ENCODE results near the gene SPPL3.

The SPPL3 gene

DNA sequence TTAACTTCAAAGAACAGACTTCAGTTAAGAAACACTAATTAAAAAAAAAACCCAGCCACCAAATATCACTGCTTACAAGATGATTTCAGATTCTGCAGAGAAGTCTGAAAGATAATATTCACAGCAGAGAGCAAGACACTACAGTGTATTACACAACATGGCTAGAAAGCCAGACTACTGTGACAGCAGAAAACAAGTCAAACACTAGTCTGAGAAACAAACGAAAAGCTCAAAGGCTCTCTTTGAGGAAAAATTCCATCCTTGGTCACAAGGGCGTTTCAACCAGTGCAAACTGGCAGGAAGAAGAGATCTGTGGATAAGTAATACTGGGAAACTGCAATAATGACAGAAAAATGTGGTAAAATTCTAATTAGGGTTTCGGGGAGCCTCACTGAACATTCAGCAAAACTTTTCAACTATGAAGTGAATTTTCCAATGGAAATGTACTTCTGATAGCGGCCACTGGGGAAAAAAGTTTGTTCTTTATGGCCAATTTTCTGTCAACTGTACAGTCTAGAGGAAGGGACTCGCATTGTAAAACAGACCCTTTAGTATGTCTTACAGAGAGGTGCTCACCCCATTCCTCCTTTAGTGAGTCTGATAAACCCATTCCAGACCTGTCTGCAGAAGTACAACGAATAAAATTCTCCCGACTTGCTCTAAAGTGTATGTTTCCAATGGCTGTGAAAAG is 128.2 kb downstream of the SPPL3 start:
- Histone ChIP-seq H3K9me3 (ENCODE audit: low read depth, low read length) (no peaks in the 10 kb centered on the region), H3K36me3 (ENCODE audit: insufficient read depth, low read length) (no peaks in the 10 kb centered on the region; the same call in 1 of the 2 replicates), H3K4me3 (no peak overlapping the region), H3K27ac (no peak overlapping the region), H3K9ac (ENCODE audit: insufficient read length) (no peak overlapping the region)
- TF ChIP-seq POLR2AphosphoS5 (IDR thresholded peaks at IDR 0.05; ENCODE audit: borderline replicate concordance, low read depth, low read length) (no peak), EZH2 (IDR thresholded peaks at IDR 0.05) (no peak), FOXP2 (optimal IDR thresholded peaks at IDR 0.05; ENCODE audit: control extremely low read depth, extremely low read length, insufficient read depth) (no peak)
- DNase-seq (ENCODE audit: low read depth, low spot score) = no peak

DNA sequence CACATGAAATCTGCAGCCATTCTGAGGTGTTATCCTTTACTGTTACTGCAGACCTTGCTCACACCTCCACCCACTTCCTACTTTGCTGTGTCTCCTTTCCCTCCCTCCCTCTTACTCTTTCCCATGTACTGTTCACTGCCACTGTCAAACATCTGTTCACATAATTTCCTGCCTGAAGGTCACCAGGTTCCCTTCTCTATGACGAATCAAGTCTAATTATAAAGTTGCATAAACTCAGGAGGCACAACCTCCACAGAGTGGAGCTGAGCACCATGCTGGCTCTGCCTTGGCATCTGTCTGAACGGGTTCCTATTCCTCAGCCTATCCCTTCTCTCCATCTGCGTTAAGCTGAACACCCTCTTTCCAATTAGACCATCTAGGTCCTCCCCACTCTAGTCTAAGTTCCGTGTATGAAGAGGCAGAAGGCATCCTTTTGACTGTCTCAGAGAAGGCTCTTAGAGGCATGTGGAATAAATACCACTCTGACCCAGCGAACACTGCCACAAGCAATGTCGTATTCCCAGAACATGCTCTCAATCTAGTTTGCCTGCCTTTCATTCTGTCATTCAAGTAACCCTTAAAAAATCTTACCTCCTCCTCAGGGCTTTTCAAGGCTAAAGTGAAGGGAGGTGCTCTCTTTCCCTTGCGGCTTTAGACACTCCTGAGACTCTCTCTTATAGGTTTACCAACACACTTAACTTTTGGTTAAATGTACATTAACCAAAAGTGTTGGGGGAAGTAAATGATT is 129.8 kb downstream of the SPPL3 start:
- TF ChIP-seq EZH2 (IDR thresholded peaks at IDR 0.05) (no peak), FOXP2 (optimal IDR thresholded peaks at IDR 0.05; ENCODE audit: control extremely low read depth, extremely low read length, insufficient read depth) (no peak), POLR2AphosphoS5 (IDR thresholded peaks at IDR 0.05; ENCODE audit: borderline replicate concordance, low read depth, low read length) (no peak)
- no peak overlapping the region for H3K27ac ChIP-seq
- H3K36me3 ChIP-seq (ENCODE audit: insufficient read depth, low read length) = no peaks in the 10 kb centered on the region
- H3K9ac ChIP-seq (ENCODE audit: insufficient read length) = no peak overlapping the region
- H3K9me3 ChIP-seq (ENCODE audit: low read depth, low read length) = no peaks in the 10 kb centered on the region
- no peak overlapping the region for H3K4me3 ChIP-seq
- DNase-seq (ENCODE audit: low read depth, low spot score) = no peak

DNA sequence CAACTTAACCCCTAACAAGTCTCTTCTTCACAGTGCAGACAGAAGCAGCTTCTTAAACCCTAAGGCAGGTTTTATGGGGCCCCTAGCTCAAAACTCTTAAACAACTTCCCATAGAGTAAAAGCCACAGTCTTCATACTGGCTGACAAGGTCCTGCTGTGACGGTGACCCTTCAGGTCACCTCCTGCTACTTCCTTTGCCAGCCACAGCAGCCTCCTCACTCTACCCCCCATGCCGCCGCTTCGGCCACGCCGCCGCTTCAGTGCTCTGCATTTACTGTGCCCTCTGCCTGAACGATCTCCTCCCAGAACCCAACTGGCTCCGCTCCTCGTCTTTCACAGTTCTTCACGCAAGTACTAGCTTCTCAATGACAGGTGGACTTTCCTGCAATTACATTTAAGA is 133.1 kb downstream of the SPPL3 start:
- Histone ChIP-seq H3K9ac (ENCODE audit: insufficient read length) (no peak overlapping the region), H3K36me3 (ENCODE audit: insufficient read depth, low read length) (peaks cover 26% of the 10 kb centered on the region; the same call in 1 of the 2 replicates), H3K27ac (no peak overlapping the region), H3K9me3 (ENCODE audit: low read depth, low read length) (no peaks in the 10 kb centered on the region), H3K4me3 (no peak overlapping the region)
- no peak for DNase-seq (ENCODE audit: low read depth, low spot score)
- TF ChIP-seq FOXP2 (optimal IDR thresholded peaks at IDR 0.05; ENCODE audit: control extremely low read depth, extremely low read length, insufficient read depth) = no peak
- TF ChIP-seq POLR2AphosphoS5 (IDR thresholded peaks at IDR 0.05; ENCODE audit: borderline replicate concordance, low read depth, low read length) = no peak
- TF ChIP-seq EZH2 (IDR thresholded peaks at IDR 0.05) = no peak

DNA sequence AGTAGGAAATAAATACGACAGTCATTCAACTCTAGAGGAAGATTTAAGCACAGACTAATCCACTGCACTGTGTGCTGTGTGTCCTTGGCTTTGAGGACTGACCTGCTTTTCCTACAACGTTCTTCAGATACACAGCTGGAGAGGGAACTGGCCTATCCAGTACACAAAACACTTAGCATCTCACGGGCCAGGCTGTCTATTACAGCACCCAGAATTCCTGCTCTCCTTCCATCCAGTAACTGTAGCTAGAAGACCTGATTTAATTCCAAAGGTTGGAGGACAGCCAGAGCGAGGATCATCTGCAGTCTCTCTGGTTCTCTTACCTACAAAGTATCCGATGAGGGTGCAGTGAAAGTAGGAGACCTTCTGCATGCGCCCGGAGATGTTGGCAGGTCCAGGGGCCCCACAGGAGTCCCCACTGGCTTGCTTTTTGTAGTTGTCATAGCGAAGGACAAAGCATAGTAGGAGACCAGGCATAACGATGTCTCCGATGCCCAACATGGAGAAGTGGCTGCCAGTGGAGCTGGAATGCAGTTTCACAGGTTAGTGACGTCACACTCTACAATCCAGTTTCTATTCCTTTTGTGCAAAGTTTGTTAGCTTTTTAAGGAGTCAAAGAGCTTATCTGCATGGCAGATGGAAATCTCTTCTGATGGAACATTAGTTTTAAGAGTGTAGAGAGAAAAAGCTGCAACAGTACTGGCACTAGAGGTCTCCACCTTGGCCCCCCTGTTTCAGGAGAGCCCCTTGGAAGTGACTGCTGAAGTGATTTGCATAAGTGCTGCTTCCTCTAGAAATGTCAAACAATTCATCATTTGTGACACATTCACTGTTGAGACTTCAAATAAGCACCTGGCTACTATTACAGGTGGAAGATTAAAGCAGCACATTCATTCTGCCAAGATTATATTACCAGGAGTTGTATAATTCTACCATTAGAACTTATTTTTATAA is 136.8 kb downstream of the SPPL3 start:
- Histone ChIP-seq H3K9me3 (ENCODE audit: low read depth, low read length) (no peaks in the 10 kb centered on the region), H3K9ac (ENCODE audit: insufficient read length) (no peak overlapping the region), H3K4me3 (no peak overlapping the region), H3K27ac (no peak overlapping the region), H3K36me3 (ENCODE audit: insufficient read depth, low read length) (peaks cover 43% of the 10 kb centered on the region; the same call in 1 of the 2 replicates)
- TF ChIP-seq EZH2 (IDR thresholded peaks at IDR 0.05) = no peak
- no peak for TF ChIP-seq FOXP2 (optimal IDR thresholded peaks at IDR 0.05; ENCODE audit: control extremely low read depth, extremely low read length, insufficient read depth)
- no peak for TF ChIP-seq POLR2AphosphoS5 (IDR thresholded peaks at IDR 0.05; ENCODE audit: borderline replicate concordance, low read depth, low read length)
- DNase-seq (ENCODE audit: low read depth, low spot score) = no peak

DNA sequence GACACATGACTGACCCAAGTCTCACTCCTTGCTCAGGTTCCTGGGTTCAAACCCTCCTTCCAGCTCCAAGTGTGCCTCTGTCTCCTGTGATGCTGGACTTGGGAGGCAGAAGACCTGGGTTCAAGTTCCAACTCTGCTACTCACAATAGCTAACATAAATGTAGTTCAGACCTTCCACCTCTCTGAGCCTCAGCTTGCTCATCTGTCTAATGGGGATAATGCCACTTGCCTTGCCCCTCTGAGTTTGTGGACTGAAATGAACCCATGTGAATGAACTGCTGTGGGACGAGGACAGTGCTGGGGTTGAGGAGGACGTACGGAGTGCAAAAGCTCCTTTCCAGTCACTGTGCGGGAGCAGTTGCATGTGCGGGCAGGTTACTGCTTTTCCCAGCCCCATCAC is 137.6 kb downstream of the SPPL3 start:
- TF ChIP-seq POLR2AphosphoS5 (IDR thresholded peaks at IDR 0.05; ENCODE audit: borderline replicate concordance, low read depth, low read length) = no peak
- TF ChIP-seq FOXP2 (optimal IDR thresholded peaks at IDR 0.05; ENCODE audit: control extremely low read depth, extremely low read length, insufficient read depth) = no peak
- no peak for TF ChIP-seq EZH2 (IDR thresholded peaks at IDR 0.05)
- Histone ChIP-seq H3K4me3 (no peak overlapping the region), H3K36me3 (ENCODE audit: insufficient read depth, low read length) (peaks cover 47% of the 10 kb centered on the region; the same call in 1 of the 2 replicates), H3K9ac (ENCODE audit: insufficient read length) (no peak overlapping the region), H3K27ac (no peak overlapping the region), H3K9me3 (ENCODE audit: low read depth, low read length) (no peaks in the 10 kb centered on the region)
- no peak for DNase-seq (ENCODE audit: low read depth, low spot score)

DNA sequence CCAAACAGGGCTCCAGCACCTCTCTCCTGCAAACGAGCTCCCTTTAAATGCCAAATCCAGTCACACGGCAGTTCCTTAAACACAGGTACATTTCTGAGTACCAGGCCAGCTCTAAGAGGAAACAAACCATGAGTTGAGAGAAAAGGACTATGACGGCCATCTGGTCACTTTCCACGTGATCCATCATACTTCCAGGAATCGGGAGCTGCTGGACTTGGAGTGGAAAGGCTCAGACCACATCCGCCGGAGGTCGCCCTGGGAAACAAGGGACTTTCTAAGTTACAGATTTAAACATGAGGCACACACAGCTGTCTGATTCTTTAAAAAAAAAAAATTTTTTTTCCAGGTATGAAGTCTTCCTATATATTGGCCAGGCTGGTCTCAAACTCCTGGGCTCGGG is 139.3 kb downstream of the SPPL3 start:
- Histone ChIP-seq H3K36me3 (ENCODE audit: insufficient read depth, low read length) (peaks cover 51% of the 10 kb centered on the region; the same call in 1 of the 2 replicates), H3K4me3 (no peak overlapping the region), H3K9ac (ENCODE audit: insufficient read length) (no peak overlapping the region), H3K9me3 (ENCODE audit: low read depth, low read length) (no peaks in the 10 kb centered on the region), H3K27ac (no peak overlapping the region)
- TF ChIP-seq POLR2AphosphoS5 (IDR thresholded peaks at IDR 0.05; ENCODE audit: borderline replicate concordance, low read depth, low read length) (no peak), EZH2 (IDR thresholded peaks at IDR 0.05) (no peak), FOXP2 (optimal IDR thresholded peaks at IDR 0.05; ENCODE audit: control extremely low read depth, extremely low read length, insufficient read depth) (no peak)
- no peak for DNase-seq (ENCODE audit: low read depth, low spot score)

DNA sequence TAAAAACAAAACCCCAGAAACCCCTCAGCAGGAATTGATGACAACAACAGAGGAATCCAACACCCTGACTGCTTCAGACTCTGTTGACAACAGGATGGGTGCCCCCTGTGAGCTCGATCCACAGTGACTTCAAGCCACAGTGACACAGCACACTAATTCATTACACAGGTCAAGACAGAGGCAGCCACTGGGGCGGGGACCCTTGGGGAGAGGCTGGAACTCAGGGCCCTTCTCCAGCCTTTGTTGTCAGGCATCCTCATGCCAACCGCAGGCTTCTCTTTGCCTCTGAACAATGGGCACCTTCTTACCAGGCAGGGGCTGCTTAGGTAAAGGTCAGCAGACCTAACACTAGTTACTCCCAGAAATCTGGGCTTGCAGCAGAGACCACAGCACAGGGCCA is 140.9 kb downstream of the SPPL3 start:
- DNase-seq (ENCODE audit: low read depth, low spot score) = no peak
- H3K27ac ChIP-seq = no peak overlapping the region
- TF ChIP-seq EZH2 (IDR thresholded peaks at IDR 0.05) (no peak), POLR2AphosphoS5 (IDR thresholded peaks at IDR 0.05; ENCODE audit: borderline replicate concordance, low read depth, low read length) (no peak), FOXP2 (optimal IDR thresholded peaks at IDR 0.05; ENCODE audit: control extremely low read depth, extremely low read length, insufficient read depth) (no peak)
- no peak overlapping the region for H3K4me3 ChIP-seq
- H3K9me3 ChIP-seq (ENCODE audit: low read depth, low read length) = no peaks in the 10 kb centered on the region
- H3K36me3 ChIP-seq (ENCODE audit: insufficient read depth, low read length) = peaks cover 46% of the 10 kb centered on the region; the same call in 1 of the 2 replicates
- no peak overlapping the region for H3K9ac ChIP-seq (ENCODE audit: insufficient read length)

Data from SK-N-MC (cell line).